Activated CD8-positive, alpha-beta T cell treated with anti-CD3 and anti-CD28 coated beads for 36 hours (primary cell): ENCODE data around the gene KCTD20. TPM values are rescaled to one million over a fixed set of nuclear protein-coding genes. Genes with fewer than 3 reads are reported as not detected.
"Not testable (repeated sequence)": the region's sequence is repeated elsewhere in the genome, so short reads cannot be mapped to it uniquely, and the experiment has no call there.

Experiments used
- ATAC-seq: fragments of 200-7000 bp; cut with Tn5 transposase; one replicate; pipeline ENCODE4 v1.10.0; 2021; ENCODE audit warnings: mild to moderate bottlenecking, moderate library complexity
- CTCF ChIA-PET: fragments of 350-600 bp; sonication (Branson Sonifier 250); formaldehyde crosslinking; loops from one replicate; lab custom pipeline; 2021; ENCODE audit warnings: antibody characterized with exemption; lab: Charles Lee
- POLR2A ChIA-PET: fragments of 350-600 bp; sonication (Branson Sonifier 250); formaldehyde crosslinking; loops from one replicate; lab custom pipeline; 2021; ENCODE audit warnings: antibody characterized with exemption; lab: Charles Lee
- DNase-seq: peaks from one replicate; pipeline ENCODE4 v3.0.0-alpha.2; 2020
- H3K27ac Mint-ChIP-seq: one replicate; pipeline ENCODE4 v1.8.0; 2021; ENCODE audit warnings: mild to moderate bottlenecking, mixed read lengths
- H3K27me3 Mint-ChIP-seq: one replicate; pipeline ENCODE4 v1.8.0; 2021; ENCODE audit warnings: mixed read lengths
- H3K36me3 Mint-ChIP-seq: one replicate; pipeline ENCODE4 v1.8.0; 2021; ENCODE audit warnings: low read depth, mixed read lengths
- H3K4me1 Mint-ChIP-seq: one replicate; pipeline ENCODE4 v1.8.0; 2021; ENCODE audit warnings: low read depth, mixed read lengths
- H3K4me3 Mint-ChIP-seq: one replicate; pipeline ENCODE4 v1.8.0; 2021; ENCODE audit warnings: mild to moderate bottlenecking, moderate library complexity, mixed read lengths
- H3K9me3 Mint-ChIP-seq: one replicate; pipeline ENCODE4 v1.8.0; 2021; ENCODE audit warnings: mixed read lengths
- CTCF ChIP-seq: fragments of 200-600 bp; IDR thresholded peaks from one replicate; pipeline ENCODE4 v1.8.0; 2022; ENCODE audit warnings: antibody characterized with exemption, mild to moderate bottlenecking
- intact Hi-C: fragments of 100-400 bp; cut with micrococcal nuclease; formaldehyde crosslinking; loops from one replicate; pipeline ENCODE4 v1.10.0; 2022
- total RNA-seq, 2 experiments: library from RNA; stranded (reverse); gene quantifications; one replicate each; pipeline ENCODE4 v1.2.3, GENCODE V29; 2021

The KCTD20 gene
- total RNA-seq = 10 to 100 TPM; 42.7 to 45.1 TPM

- POLR2A ChIA-PET = interaction anchor here (0.9 to 1.8 kb wide), 8 partner anchors 10 to 158 kb away, joined by 3 to 6 read pairs (median 4); partner anchors contain the start of genes BNIP5 and SRSF3
- ATAC-seq (peak; percentile 83), DNase-seq (peak; percentile 94)
- peaks cover 40% of the 10 kb centered on the region for H3K4me1 Mint-ChIP-seq
- CTCF ChIA-PET = interaction anchor here (0.7 to 2.2 kb wide), 4 partner anchors 13 to 173 kb away, joined by 3 to 11 read pairs (median 3); no protein-coding TSS in a partner anchor
- H3K9me3 Mint-ChIP-seq = no peaks in the 10 kb centered on the region
- peaks cover 16% of the 10 kb centered on the region for H3K36me3 Mint-ChIP-seq
- no peak for TF ChIP-seq CTCF
- intact Hi-C loops = loop anchor here (10.0 kb wide), 1 partner anchor 102 kb away; the partner anchor contains the start of gene STK38
- H3K4me3 Mint-ChIP-seq = peak within 1 kb of the TSS; percentile 97
- peak within 1 kb of the TSS; percentile 98 for H3K27ac Mint-ChIP-seq
- no peaks in the 10 kb centered on the region for H3K27me3 Mint-ChIP-seq
These were observed at the start of gene KCTD20, which contains the start of gene PXT1 for GRCh38 chr6:36442671-36443470. Gene KCTD20 (plus strand): TSS chr6:36443000. CDS start chr6:36470098, 27,098 bp downstream. Gene PXT1 (minus strand): TSS chr6:36442854. CDS start chr6:36426082, 16,772 bp downstream.

GRCh38 chr6:36399970-36400369 is 42.8 kb upstream of the KCTD20 start:
- ChIA-PET CTCF (no interaction called here), POLR2A (no interaction called here)
- intact Hi-C loops = no loop called here
- H3K9me3 Mint-ChIP-seq = no peaks in the 10 kb centered on the region
- no peaks in the 10 kb centered on the region for H3K36me3 Mint-ChIP-seq
- ATAC-seq = no peak
- H3K27ac Mint-ChIP-seq = no peak overlapping the region
- H3K4me3 Mint-ChIP-seq = no peak overlapping the region
- H3K4me1 Mint-ChIP-seq = peaks cover 2% of the 10 kb centered on the region
- TF ChIP-seq CTCF = no peak
- no peak for DNase-seq
- peaks cover 6% of the 10 kb centered on the region for H3K27me3 Mint-ChIP-seq

- no peaks in the 10 kb centered on the region for H3K9me3 Mint-ChIP-seq
- TF ChIP-seq CTCF = no peak
- ChIA-PET CTCF (interaction anchor here (1.7 kb wide), 1 partner anchor 21 kb away, joined by 5 read pairs; no protein-coding TSS in a partner anchor), POLR2A (no interaction called here)
- ATAC-seq = no peak
- peaks cover 2% of the 10 kb centered on the region for H3K4me1 Mint-ChIP-seq
- no peak overlapping the region for H3K27ac Mint-ChIP-seq
- H3K36me3 Mint-ChIP-seq = no peaks in the 10 kb centered on the region
- H3K27me3 Mint-ChIP-seq = peaks cover 4% of the 10 kb centered on the region
- no peak for DNase-seq
- H3K4me3 Mint-ChIP-seq = no peak overlapping the region
- intact Hi-C loops = no loop called here
These were observed 40.3 kb upstream of the KCTD20 start for GRCh38 chr6:36402481-36402880.

- ATAC-seq (no peak), DNase-seq (no peak)
- no peak for TF ChIP-seq CTCF
- H3K4me1 Mint-ChIP-seq = peaks cover 2% of the 10 kb centered on the region
- no peak overlapping the region for H3K4me3 Mint-ChIP-seq
- H3K27ac Mint-ChIP-seq = no peak overlapping the region
- intact Hi-C loops = no loop called here
- H3K9me3 Mint-ChIP-seq = no peaks in the 10 kb centered on the region
- CTCF ChIA-PET = interaction anchor here (1.1 kb wide), 1 partner anchor 18 kb away, joined by 3 read pairs; no protein-coding TSS in a partner anchor
- H3K27me3 Mint-ChIP-seq = peaks cover 5% of the 10 kb centered on the region
- no peaks in the 10 kb centered on the region for H3K36me3 Mint-ChIP-seq
- POLR2A ChIA-PET = no interaction called here
These were observed 38.6 kb upstream of the KCTD20 start for GRCh38 chr6:36404164-36404563.

GRCh38 chr6:36409718-36410117 is 33.1 kb upstream of the KCTD20 start:
- intact Hi-C loops, H3K27me3 Mint-ChIP-seq, H3K27ac Mint-ChIP-seq, CTCF ChIA-PET, H3K4me1 Mint-ChIP-seq, H3K4me3 Mint-ChIP-seq, DNase-seq, POLR2A ChIA-PET, H3K36me3 Mint-ChIP-seq, ATAC-seq, H3K9me3 Mint-ChIP-seq: not testable (repeated sequence)
